ENCODE data around the gene CHCHD6.

CHCHD6 gene

GRCh38 chr3:126998320-126998719 is 294.3 kb downstream of the CHCHD6 start:
- no peak overlapping the region for H3K4me3 ChIP-seq (ENCODE audit: low read depth, low read length)
- no peak for TF ChIP-seq CTCF (IDR thresholded peaks at IDR 0.05; ENCODE audit: borderline replicate concordance, insufficient read depth, low read depth, low read length)

GRCh38 chr3:126998728-126999127 is 294.7 kb downstream of the CHCHD6 start:
- no peak overlapping the region for H3K4me3 ChIP-seq (ENCODE audit: low read depth, low read length)
- TF ChIP-seq CTCF (IDR thresholded peaks at IDR 0.05; ENCODE audit: borderline replicate concordance, insufficient read depth, low read depth, low read length) = no peak

DNA sequence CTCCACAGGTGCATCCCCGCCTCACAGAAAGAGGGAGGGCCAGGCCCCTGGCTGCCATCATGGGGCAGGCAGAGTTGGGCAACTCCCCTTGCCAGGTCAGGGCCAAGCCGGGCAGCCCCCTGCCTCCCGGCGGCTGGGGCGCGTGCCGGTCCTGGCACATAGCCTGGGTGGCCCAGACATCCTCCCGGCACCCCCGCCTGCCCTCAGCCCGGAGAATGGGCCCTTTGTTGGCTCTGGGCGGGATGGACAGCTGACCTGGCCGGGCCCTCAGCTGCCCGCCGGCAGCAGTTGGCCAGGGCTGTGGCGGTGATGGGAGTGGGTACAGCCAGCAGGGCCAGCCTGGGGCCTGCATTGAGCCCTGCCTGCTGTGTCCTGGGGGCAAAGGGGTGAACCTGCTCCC is 295.3 kb downstream of the CHCHD6 start:
- H3K4me3 ChIP-seq (ENCODE audit: low read depth, low read length) = no peak overlapping the region
- no peak for TF ChIP-seq CTCF (IDR thresholded peaks at IDR 0.05; ENCODE audit: borderline replicate concordance, insufficient read depth, low read depth, low read length)

- no peak for TF ChIP-seq CTCF (IDR thresholded peaks at IDR 0.05; ENCODE audit: borderline replicate concordance, insufficient read depth, low read depth, low read length)
- no peak overlapping the region for H3K4me3 ChIP-seq (ENCODE audit: low read depth, low read length)
Observed at GRCh38 chr3:127000119-127000518, 296.1 kb downstream of the CHCHD6 start.

DNA sequence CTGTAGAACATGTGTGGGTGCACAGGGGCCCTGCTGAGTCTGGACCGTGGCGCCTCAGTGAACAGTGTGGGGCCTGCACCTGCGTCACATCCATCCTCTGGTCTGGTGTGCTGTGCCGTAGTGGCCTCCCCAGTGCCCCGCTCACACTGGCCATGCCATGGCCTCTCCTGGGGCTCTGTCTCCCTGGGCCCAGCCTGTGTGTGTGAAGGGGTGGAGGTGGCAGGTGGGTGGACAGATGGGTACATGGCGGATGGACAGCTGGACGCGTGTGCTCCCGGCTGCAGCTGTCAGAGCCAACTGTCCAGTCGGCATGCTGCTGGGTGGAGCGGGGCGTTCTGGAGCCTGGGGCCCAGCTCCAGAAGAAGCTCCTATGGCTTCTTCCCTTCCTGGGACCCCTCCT is 296.7 kb downstream of the CHCHD6 start:
- no peak overlapping the region for H3K4me3 ChIP-seq (ENCODE audit: low read depth, low read length)
- no peak for TF ChIP-seq CTCF (IDR thresholded peaks at IDR 0.05; ENCODE audit: borderline replicate concordance, insufficient read depth, low read depth, low read length)

- no peak overlapping the region for H3K4me3 ChIP-seq (ENCODE audit: low read depth, low read length)
- no peak for TF ChIP-seq CTCF (IDR thresholded peaks at IDR 0.05; ENCODE audit: borderline replicate concordance, insufficient read depth, low read depth, low read length)
Observed at GRCh38 chr3:127001486-127002194, 297.6 kb downstream of the CHCHD6 start.
